B cell (primary cell): ENCODE measurements around the gene HS1BP3.

ENCODE experiments used
- CTCF ChIP-seq: fragments of 200-600 bp; IDR thresholded peaks from one replicate; pipeline ENCODE4 v1.8.0; 2022; ENCODE audit warnings: antibody characterized with exemption, mild to moderate bottlenecking
- EZH2 ChIP-seq: IDR thresholded peaks from 2 replicates; pipeline ENCODE4 v1.6.1; 2012; ENCODE audit warnings: borderline replicate concordance, low read depth, mild to moderate bottlenecking, moderate library complexity, low read length; ENCODE audit not compliant: insufficient read depth, poor library complexity, severe bottlenecking

GRCh38 chr2:20603791-20604190 lies 47.1 kb downstream of the HS1BP3 start:
- TF ChIP-seq CTCF (no peak), EZH2 (no peak)
